Amniotic stem cell (primary cell): Measurements from ENCODE around the gene OOSP1.
A peak's percentile ranks its signal among the peaks of the same experiment; 100 is the strongest.
"Not testable (repeated sequence)": the region's sequence is repeated elsewhere in the genome, so short reads cannot be mapped to it uniquely, and the experiment has no call there.

Experiments used
- DNase-seq: peaks from one replicate; lab custom pipeline; 2025; lab: John Stamatoyannopoulos, UW

The OOSP1 gene, protein sequence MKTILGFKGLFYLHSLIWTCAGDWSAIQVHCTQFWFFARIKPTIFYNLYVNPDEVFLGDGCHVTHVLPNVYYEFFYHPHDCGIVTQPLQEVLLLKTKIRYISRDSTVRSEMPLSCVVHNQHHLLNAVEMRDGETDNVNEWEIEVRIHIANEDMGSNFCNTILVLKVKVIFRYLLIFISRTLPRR

DNA sequence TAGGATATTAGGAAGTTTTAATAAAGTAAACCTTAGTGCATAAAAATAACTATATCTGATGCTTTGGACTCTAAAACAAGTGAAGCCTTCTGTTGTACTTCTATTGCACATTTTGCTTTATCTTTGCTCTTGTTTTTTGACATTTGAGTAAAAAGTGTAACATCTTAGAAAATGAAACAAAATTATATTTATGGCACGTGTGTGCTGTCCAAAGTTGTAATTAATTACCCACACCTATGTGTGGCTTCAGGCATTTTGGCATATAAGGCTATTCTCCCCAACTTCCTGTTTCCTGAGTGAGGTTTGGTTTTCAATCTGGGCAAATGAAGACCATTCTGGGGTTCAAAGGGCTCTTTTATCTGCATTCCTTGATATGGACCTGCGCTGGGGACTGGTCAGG is at the start of gene OOSP1:
Gene OOSP1, plus strand, starts transcription at position 301 of the 400 bp plus-strand sequence. Its CDS starts 23 bp downstream, at position 324.
- no peak for DNase-seq

DNA sequence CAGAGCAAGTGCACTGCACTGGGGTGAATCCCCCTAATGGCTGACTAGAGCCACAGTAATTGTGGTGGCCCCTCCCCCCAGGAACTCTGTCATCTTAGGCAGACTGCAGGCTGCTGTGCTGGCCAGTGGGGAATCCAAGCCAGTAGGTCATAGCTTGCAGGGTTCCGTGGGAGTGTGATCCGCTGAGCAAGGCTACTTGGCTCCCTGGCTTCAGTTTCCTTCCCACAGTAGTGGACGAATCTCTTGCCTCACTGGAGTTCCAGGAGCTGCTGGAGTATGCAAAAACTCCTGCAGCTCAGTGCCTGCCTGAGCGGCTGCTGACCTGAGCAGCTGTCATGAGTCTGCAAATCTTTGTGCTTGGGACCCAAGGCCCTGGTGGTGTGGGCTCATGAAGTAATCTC is 46.5 kb upstream of the OOSP1 start:
- no peak for DNase-seq

DNA sequence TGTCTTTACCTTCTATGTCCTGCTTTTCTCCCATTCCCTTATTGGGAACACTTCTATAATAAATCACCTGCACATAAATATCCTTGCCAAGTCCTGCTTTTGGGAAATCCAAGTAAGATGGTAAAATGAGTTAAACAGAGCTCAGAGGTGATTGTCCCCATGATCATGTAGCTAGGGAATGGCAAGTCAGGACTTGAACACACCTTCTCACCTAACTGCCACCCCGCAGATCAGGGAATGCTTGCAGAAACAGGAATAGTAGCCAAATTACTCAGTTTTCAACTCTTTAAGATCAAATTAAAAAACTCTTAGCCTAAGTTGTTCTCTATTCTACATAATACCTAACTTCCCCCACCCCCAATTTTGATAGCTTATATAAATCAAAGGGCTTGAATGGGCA is 43.6 kb upstream of the OOSP1 start:
- no peak for DNase-seq

- DNase-seq, result no peak
Observed at GRCh38 chr11:59898046-59898445, 40.2 kb upstream of the OOSP1 start.

DNA sequence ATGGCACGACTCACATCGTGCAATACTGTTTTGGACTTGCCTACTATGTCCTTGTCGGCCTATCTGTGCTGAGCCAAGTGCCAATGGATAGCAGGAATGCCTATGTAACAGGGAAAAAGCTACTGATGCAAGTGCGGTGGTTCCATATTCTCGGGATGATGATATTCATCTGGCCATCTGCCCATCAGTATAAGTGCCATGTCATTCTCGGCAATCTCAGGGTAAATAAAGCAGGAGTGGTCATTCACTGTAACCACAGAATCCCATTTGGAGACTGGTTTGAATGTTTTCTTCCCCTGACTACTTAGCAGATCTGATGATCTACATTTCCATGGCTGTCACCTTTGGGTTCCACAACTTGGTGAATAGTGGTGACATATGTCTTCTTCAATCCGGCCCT is 39.6 kb upstream of the OOSP1 start:
- no peak for DNase-seq

GRCh38 chr11:59899532-59899931 is 38.7 kb upstream of the OOSP1 start:
- no peak for DNase-seq

GRCh38 chr11:59900366-59901126 is 37.7 kb upstream of the OOSP1 start:
- no peak for DNase-seq

GRCh38 chr11:59901306-59901705 is 36.9 kb upstream of the OOSP1 start:
- no peak for DNase-seq

- not testable (repeated sequence) for DNase-seq
Observed at GRCh38 chr11:59903569-59903968, 34.7 kb upstream of the OOSP1 start.

DNA sequence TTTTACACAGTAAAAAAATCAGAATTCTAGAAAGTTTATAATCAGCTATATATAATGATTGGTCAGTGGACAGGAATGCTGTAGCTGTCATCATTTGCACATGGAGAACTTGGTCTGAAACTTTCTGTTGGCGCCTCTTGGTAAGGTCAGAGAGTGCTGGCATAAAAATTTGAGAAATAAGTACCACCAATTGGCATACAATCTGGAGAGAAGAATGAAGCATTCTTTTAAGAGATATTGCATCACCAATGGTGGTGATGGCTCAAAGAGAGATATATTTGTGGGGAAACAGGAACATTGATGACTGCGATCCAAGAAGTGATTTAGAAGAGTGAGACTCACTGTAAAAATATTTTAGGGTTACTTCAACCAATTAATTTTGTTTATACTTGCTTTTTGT is 19.8 kb upstream of the OOSP1 start:
- no peak for DNase-seq

DNA sequence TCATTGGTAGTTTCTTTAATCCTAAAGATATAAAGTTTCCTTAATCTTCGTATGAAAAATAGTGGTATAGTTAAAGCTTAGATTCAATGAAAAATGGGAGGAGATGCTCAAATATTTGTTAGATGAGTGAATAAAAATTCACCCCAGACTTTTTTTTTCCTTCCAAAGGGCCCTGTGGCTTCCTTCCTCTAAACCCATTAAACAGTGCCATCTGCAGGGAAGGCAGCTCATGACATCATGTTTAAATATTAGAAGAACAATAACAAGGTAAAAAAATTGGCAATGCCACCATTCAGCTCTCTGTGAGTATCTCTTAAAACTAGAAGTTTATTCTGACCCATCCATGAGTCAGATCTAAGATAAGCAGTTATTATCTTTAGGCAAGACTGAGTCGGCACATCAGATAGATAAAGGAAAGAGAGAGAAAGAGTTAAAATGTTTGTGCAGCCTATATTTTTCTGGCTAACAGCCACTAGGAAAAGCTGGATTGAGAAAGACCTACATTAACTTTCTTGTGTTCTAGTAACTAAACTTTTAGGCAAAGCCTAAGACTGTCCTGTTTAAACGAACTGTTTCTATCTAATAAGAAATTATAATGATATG is 19.1 kb upstream of the OOSP1 start:
- peak; percentile 34 for DNase-seq

- no peak for DNase-seq
Observed at GRCh38 chr11:59923813-59924212, 14.4 kb upstream of the OOSP1 start.

DNA sequence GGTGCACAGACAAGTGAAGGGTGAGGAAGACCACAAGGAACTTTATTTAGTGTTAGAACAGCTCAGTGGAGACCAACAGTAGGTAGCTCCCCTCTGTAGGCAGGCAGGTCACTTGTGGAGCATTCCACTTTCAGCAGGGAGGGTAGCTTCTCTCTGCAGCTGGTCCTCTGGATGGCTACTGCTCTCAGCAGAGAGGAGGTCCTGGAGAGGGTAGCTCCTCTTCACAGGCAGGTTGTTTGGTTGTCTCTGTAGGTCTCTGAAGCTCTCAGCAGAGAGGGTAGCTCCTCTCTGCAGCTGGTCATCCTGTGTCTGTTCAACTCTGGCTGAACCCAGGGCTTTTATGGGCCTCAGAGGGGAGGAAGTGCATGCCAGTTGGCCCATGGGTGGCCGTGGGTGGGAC is 6.5 kb upstream of the OOSP1 start:
- DNase-seq, result no peak

- no peak for DNase-seq
Observed at GRCh38 chr11:59938718-59939117, 486 bp downstream of the OOSP1 start.

- no peak for DNase-seq
Observed at GRCh38 chr11:59939482-59939881, 1.2 kb downstream of the OOSP1 start.

- no peak for DNase-seq
Observed at GRCh38 chr11:59941091-59941490, 2.9 kb downstream of the OOSP1 start.

GRCh38 chr11:59943997-59944714 is 5.9 kb downstream of the OOSP1 start:
- no peak for DNase-seq

- no peak for DNase-seq
Observed at GRCh38 chr11:59944720-59945119, 6.5 kb downstream of the OOSP1 start.

- DNase-seq, result no peak
Observed at GRCh38 chr11:59953463-59954218, 15.4 kb downstream of the OOSP1 start.

DNA sequence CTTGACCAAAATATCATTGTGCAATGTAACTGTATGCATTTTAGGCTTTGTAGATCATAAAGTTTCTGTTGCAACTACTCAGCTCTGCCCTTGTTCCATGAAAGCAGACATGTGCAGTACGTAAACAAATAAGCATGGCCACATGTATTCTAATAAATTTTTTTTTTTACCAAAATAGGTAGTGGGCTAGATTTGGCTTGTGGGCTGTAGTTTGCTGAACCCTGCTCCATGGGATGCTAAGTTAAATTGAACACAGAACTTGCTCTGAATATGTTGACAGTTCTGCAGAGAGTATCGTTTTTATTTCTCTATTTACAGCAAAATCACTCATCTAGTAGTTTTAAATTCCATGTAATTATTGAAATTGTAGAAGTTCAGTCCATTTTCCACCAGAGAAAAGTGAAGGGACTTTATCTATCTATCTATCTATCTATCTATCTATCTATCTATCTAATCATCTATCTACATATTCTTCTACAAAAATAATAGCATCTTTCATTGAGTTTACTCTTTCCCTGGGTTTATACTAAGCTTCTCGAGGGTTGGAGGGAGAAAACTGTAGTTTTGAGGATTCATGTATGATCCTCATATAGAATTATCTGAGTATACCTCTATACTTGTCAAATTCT is 16.1 kb downstream of the OOSP1 start:
- no peak for DNase-seq

GRCh38 chr11:59957094-59957493 is 18.9 kb downstream of the OOSP1 start:
- DNase-seq, result no peak
